ENCODE data around the gene AXIN2. TPM values are rescaled to one million over a fixed set of nuclear protein-coding genes. Genes with fewer than 3 reads are reported as not detected.

AXIN2 gene
- total RNA-seq, 4 donors from 2014 or later = 17.6 to 87.6 (median 23.8) TPM

- in situ Hi-C loops (cut with MboI; ENCODE audit: low pct_ligation_motif_present in 1 of 4, low pct_unique_long_range_greater_than_20kb in 1 of 4, low sequenced_read_pairs in 3 of 4) = loop anchor here (25.0 kb wide), 3 partner anchors 225 to 600 kb away; no protein-coding TSS in a partner anchor
- Histone ChIP-seq H3K9me3 (no peaks in the 10 kb centered on the region), H3K27me3 (no peaks in the 10 kb centered on the region), H3K4me3 (peak overlapping the region in 2 of 4 donors; percentile 86 to 92), H3K4me1 (peaks cover 6 to 38% (median 16%) of the 10 kb centered on the region in 4 donors), H3K36me3 (no peaks in the 10 kb centered on the region), H3K27ac (no peak overlapping the region)
- 43 to 49% methylated on average over 5 to 9 of the region's 9 CpGs for WGBS, 2 donors (ENCODE audit: low coverage in 1 of 2)
- TF ChIP-seq POLR2A (IDR thresholded peaks at IDR 0.05) (no peak), POLR2AphosphoS5 (IDR thresholded peaks at IDR 0.05) (no peak), EP300 (IDR thresholded peaks at IDR 0.05; ENCODE audit: low read depth) (no peak)
- TF ChIP-seq, protein P1, sequence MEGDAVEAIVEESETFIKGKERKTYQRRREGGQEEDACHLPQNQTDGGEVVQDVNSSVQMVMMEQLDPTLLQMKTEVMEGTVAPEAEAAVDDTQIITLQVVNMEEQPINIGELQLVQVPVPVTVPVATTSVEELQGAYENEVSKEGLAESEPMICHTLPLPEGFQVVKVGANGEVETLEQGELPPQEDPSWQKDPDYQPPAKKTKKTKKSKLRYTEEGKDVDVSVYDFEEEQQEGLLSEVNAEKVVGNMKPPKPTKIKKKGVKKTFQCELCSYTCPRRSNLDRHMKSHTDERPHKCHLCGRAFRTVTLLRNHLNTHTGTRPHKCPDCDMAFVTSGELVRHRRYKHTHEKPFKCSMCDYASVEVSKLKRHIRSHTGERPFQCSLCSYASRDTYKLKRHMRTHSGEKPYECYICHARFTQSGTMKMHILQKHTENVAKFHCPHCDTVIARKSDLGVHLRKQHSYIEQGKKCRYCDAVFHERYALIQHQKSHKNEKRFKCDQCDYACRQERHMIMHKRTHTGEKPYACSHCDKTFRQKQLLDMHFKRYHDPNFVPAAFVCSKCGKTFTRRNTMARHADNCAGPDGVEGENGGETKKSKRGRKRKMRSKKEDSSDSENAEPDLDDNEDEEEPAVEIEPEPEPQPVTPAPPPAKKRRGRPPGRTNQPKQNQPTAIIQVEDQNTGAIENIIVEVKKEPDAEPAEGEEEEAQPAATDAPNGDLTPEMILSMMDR (IDR thresholded peaks at IDR 0.05) = no peak
- intact Hi-C loops (cut with DNase I; ENCODE audit: low total_unique reads) = no loop called here
- no peak for DNase-seq
These were observed 721 bp upstream of the AXIN2 start for GRCh38 chr17:65562206-65562531.

- in situ Hi-C loops (cut with MboI; ENCODE audit: low pct_ligation_motif_present in 1 of 4, low pct_unique_long_range_greater_than_20kb in 1 of 4, low sequenced_read_pairs in 3 of 4) = loop anchor here (25.0 kb wide), 3 partner anchors 226 to 601 kb away; no protein-coding TSS in a partner anchor
- Histone ChIP-seq H3K9me3 (no peaks in the 10 kb centered on the region), H3K4me3 (peak overlapping the region; percentile 78 to 99 (median 89)), H3K36me3 (no peaks in the 10 kb centered on the region), H3K27me3 (no peaks in the 10 kb centered on the region), H3K27ac (no peak overlapping the region), H3K4me1 (peaks cover 14 to 38% (median 17%) of the 10 kb centered on the region in 4 donors)
- intact Hi-C loops (cut with DNase I; ENCODE audit: low total_unique reads) = no loop called here
- peak; percentile 88 for DNase-seq
- WGBS, 2 donors (ENCODE audit: low coverage in 1 of 2) = 1% methylated on average over 40 of the region's 113 CpGs; no CpG with 5 or more reads in 1 of the 2 donors
- TF ChIP-seq POLR2A (IDR thresholded peaks at IDR 0.05) (peak; percentile 47), EP300 (IDR thresholded peaks at IDR 0.05; ENCODE audit: low read depth) (no peak), POLR2AphosphoS5 (IDR thresholded peaks at IDR 0.05) (peak; percentile 49 to 67 (median 64))
- TF ChIP-seq, protein P1 (IDR thresholded peaks at IDR 0.05) = no peak
These were observed 608 bp downstream of the AXIN2 start for GRCh38 chr17:65560628-65561451.

DNA sequence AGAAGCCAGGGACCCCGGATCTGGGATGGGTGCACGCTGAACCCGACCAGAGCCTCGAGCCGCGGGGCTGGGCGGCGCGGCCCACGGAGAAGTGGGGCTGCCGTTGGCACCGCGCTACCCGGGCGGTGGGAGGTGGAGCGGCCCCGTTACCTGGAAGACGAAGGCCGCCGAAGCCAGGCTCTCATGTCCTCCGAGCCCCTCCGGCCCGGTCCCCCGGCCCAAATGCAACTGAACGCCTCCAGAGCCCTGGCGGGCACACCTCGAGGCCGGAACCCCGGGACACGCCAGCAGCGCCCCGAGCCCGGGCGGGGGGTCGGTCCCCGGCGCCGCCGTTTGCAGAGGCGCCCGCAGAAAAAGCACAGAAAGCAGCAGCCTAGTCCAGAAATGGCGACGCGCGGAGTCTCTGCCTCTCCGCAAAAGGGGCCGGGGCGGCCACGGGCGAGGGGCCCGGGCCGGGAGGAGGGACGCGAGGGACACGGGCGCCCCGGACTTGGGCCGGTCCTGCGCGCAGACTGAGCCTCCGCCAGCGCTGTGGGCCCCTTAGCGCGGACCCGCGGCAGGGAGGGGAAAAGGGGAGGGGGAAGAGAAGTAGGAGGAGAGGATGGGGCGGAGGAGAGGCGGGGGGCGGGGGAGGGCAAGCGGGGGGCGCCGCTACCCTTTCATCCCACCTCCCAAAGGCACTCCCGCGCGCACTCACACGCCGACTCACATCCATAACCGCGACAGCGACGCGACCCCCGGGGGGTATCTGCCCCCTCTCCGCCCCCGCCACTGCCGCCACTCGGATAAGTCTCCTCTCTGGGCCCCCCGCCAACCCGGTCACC lies 1.4 kb downstream of the AXIN2 start:
- intact Hi-C loops (cut with DNase I; ENCODE audit: low total_unique reads) = no loop called here
- WGBS, 2 donors (ENCODE audit: low coverage in 1 of 2) = 2% methylated on average over 79 of the region's 89 CpGs; no CpG with 5 or more reads in 1 of the 2 donors
- H3K27ac ChIP-seq = no peak overlapping the region
- H3K4me3 ChIP-seq = peak overlapping the region; percentile 68 to 99 (median 89)
- peaks cover 14 to 36% (median 17%) of the 10 kb centered on the region in 4 donors for H3K4me1 ChIP-seq
- in situ Hi-C loops (cut with MboI; ENCODE audit: low pct_ligation_motif_present in 1 of 4, low pct_unique_long_range_greater_than_20kb in 1 of 4, low sequenced_read_pairs in 3 of 4) = loop anchor here (10.0 to 25.0 kb wide), 6 partner anchors 145 to 602 kb away; no protein-coding TSS in a partner anchor
- TF ChIP-seq POLR2A (IDR thresholded peaks at IDR 0.05) (peak; percentile 30), EP300 (IDR thresholded peaks at IDR 0.05; ENCODE audit: low read depth) (no peak), POLR2AphosphoS5 (IDR thresholded peaks at IDR 0.05) (peak in 2 of 3 donors; percentile 3 to 34)
- TF ChIP-seq, protein P1 (IDR thresholded peaks at IDR 0.05) = no peak
- H3K36me3 ChIP-seq = no peaks in the 10 kb centered on the region
- no peaks in the 10 kb centered on the region for H3K27me3 ChIP-seq
- DNase-seq = peak; percentile 43
- no peaks in the 10 kb centered on the region for H3K9me3 ChIP-seq

GRCh38 chr17:65559461-65559803 lies 2.0 kb downstream of the AXIN2 start:
- in situ Hi-C loops (cut with MboI; ENCODE audit: low pct_ligation_motif_present in 1 of 4, low pct_unique_long_range_greater_than_20kb in 1 of 4, low sequenced_read_pairs in 3 of 4) = loop anchor here (10.0 to 25.0 kb wide), 6 partner anchors 145 to 603 kb away; no protein-coding TSS in a partner anchor
- no peak for DNase-seq
- peaks cover 8 to 30% (median 16%) of the 10 kb centered on the region in 4 donors for H3K4me1 ChIP-seq
- H3K4me3 ChIP-seq = peak overlapping the region; percentile 68 to 99 (median 89)
- no peak overlapping the region for H3K27ac ChIP-seq
- no peaks in the 10 kb centered on the region for H3K36me3 ChIP-seq
- intact Hi-C loops (cut with DNase I; ENCODE audit: low total_unique reads) = no loop called here
- no peaks in the 10 kb centered on the region for H3K9me3 ChIP-seq
- no peak for TF ChIP-seq POLR2A (IDR thresholded peaks at IDR 0.05)
- no peaks in the 10 kb centered on the region for H3K27me3 ChIP-seq
- WGBS, 2 donors (ENCODE audit: low coverage in 1 of 2) = 7% methylated on average over 13 of the region's 13 CpGs; no CpG with 5 or more reads in 1 of the 2 donors
